GM18502 (cell line): ENCODE measurements around the gene PABPC1L2A.
"Not testable (repeated sequence)": the region's sequence is repeated elsewhere in the genome, so short reads cannot be mapped to it uniquely, and the experiment has no call there.

ENCODE experiments used
- ATAC-seq: cut with Tn5 transposase; IDR thresholded peaks from one replicate; pipeline ENCODE4 v1.9.1; 2021; ENCODE audit warnings: mild to moderate bottlenecking; ENCODE audit not compliant: unreplicated experiment, poor library complexity

PABPC1L2A gene

DNA sequence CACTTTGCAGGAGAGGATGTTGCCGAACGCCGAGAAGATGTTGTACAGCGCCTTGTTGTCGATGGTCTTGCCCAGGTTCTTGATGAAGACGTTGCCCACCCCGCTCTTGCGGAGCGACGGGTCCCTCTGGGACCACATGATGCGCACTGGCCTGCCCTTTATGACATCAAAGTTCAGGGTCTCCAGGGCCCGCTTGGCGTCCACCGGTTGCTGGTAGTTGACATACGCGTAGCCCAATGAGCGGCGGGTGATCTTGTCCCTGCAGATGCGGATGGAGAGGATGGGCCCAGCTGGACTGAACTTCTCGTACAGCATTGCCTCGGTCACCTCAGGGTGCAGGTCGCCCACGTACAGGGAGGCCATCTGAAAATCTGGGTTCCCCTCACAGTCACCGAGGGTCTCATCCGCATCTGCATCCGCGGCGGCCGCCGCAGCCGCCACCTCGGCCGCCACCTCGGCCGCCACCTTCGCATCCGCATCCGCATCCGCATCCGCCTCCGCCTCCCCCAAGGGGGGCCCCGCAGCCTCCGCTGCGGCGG lies at the start of gene PABPC1L2A:
PABPC1L2A (minus strand) TSS at position 489 of the 539 bp plus-strand sequence; CDS start at position 363, 126 bp downstream.
- ATAC-seq: not testable (repeated sequence)

DNA sequence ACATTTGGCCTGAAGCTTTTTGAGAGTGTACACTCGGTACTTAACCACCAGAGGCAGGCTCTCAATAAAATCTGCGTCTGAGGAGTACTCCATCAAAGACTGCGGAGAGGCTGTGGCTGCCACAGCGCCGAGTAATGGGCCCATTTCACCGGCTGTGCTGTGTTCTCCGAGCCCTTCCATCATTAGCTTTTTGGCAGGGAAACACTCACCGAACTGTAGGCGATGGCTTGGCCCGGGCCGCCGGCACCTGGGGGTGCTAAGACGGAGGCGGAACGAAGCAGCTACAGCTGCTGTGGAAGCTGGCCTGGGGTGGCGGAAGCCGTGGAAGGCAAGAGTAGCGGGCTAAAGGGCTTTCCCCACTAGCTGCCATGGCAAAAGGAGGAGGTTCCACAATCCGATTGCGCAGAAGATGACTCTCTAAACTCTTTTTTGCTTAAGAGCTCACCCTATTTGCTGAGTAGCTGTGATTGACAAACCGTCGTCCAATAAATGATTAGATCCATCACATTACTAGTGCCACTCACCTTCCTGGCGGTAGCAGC lies 48.5 kb upstream of the PABPC1L2A start:
- no peak for ATAC-seq

DNA sequence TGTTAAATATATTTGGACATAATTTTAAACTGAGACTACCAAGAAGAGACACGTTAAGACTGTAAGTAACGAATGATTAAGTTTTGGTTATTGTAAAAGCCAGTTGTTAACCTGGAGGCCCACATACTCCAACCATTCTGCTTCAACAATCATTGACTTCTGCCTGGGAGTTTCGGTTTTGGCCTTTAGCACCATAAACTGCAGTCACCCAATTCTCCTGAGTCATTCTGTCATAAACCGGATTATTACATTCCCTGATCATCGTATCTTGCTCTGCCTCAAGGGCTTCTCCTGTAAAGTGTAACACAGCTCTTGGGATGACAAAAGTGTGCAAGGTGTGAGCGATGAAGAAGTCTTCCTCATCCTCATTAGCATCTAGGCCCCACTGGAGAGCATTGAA lies 46.9 kb upstream of the PABPC1L2A start:
- no peak for ATAC-seq

DNA sequence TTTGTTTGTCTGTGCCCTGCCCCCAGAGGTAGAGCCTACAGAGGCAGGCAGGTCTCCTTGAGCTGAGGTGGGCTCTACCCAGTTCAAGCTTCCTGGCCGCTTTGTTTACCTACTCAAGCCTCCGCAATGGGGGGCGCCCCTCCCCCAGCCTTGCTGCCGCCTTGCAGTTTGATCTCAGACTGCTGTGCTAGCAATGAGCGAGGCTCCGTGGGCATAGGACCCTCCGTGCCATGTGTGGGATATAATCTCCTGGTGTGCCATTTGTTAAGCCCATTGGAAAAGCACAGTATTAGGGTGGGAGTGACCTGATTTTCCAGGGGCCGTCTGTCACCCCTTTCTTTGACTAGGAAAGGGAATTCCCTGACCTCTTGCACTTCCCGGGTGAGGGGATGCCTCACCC lies 20.2 kb upstream of the PABPC1L2A start:
- ATAC-seq: not testable (repeated sequence)

DNA sequence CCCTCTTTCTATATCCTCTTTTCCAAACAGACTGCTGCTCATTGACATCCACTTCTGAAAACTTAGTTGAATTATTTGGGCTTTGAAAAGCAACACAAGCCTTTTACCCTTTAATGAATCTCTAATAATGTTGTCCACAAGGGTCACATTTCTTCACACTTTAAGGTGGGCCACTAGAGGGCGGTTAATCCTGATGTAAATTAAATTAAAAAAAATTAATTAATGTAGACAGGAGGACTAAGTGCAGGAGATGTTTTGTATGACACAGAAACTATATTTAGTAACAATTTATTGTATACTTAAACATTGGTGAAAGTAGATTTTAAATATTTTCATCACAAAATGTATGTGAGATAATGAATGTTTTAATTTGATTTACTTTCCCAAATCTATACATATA lies 7.5 kb upstream of the PABPC1L2A start:
- not testable (repeated sequence) for ATAC-seq

DNA sequence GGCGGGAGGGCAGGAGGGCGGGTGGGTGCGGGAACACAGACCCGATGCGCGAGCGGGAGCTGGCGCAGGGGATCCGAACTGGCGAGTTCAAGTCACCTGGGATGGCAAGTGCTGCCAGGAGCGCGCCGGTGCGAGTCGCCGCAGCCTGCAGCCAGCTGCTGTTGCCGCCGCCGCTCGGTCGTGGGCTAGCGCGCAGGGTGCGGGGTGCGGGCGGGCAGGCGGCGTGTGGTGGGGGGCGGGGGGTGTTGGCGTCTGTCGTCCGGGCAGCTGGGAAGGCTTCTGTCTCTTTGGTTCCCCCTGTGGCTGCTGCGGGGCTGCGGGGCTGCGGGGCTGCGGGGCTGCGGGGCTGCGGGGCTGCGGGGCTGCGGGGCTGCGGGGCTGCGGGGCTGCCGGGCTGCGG lies 572 bp upstream of the PABPC1L2A start:
- ATAC-seq: not testable (repeated sequence)

DNA sequence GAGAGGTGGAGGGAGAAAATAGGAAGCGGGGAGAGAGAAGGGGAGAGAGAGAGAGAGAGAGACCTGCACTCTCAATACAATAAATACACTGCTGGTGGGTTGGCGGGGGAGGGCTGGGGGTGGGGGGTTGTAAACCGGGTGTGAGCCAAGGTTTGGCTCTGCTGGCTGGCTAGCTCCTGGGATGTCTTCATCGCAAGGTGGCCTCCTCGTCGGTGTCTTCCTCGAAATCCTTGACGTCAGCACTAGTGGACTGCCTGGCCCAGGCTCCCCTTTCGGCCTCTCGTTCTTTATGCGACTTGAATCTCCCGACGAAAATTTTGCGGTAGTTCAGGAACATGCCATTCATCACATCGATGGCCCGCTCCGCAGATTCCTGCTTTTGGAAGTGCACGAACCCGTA lies 715 bp downstream of the PABPC1L2A start:
- ATAC-seq: not testable (repeated sequence)

DNA sequence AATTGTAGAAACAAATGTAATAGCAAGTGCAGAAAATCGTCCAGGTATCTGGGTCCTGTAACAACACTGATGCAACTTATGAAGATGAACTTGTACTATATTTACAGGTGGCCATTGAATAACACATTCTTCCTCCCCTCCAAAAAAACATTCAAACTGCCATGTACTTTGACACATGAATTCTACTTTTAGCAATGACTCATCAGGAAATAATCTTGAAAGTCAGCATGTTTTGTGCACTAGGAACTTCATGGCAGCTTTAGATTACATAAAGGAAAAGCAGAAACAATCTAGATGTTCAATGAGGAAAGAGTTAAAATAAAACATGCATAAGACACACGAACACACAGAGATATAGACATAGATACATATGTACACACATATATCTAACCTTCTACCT lies 2.5 kb downstream of the PABPC1L2A start:
- ATAC-seq: no peak

DNA sequence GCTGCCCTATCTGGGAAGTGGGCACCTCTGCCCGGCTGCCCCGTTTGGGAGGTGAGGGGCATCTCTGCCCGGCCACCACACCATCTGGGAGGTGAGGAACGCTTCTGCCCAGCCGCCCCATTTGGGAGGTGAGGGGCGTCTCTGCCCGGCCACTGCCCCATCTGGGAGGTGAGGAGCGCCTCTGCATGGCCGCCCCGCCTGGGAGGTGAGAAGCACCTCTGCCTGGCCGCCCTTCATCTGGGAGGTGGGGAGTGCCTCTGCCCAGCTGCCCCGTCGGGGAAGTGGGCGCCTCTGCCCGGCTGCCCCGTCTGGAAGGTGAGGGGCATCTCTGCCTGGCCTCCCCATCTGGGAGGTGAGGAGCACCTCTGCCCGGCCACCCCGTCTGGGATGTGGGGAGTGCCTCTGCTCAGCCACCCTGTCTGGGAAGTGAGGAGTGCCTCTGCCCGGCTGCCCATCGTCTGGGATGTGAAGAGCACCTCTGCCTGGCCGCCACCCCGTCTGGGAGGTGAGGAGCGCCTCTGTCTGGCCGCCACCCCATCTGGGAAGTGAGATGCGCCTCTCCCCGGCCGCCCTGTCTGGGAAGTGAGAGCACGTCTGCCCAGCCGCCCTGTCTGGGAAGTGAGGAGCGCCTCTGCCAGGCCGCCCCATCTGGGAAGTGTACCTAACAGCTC lies 9.8 kb downstream of the PABPC1L2A start:
- no peak for ATAC-seq

DNA sequence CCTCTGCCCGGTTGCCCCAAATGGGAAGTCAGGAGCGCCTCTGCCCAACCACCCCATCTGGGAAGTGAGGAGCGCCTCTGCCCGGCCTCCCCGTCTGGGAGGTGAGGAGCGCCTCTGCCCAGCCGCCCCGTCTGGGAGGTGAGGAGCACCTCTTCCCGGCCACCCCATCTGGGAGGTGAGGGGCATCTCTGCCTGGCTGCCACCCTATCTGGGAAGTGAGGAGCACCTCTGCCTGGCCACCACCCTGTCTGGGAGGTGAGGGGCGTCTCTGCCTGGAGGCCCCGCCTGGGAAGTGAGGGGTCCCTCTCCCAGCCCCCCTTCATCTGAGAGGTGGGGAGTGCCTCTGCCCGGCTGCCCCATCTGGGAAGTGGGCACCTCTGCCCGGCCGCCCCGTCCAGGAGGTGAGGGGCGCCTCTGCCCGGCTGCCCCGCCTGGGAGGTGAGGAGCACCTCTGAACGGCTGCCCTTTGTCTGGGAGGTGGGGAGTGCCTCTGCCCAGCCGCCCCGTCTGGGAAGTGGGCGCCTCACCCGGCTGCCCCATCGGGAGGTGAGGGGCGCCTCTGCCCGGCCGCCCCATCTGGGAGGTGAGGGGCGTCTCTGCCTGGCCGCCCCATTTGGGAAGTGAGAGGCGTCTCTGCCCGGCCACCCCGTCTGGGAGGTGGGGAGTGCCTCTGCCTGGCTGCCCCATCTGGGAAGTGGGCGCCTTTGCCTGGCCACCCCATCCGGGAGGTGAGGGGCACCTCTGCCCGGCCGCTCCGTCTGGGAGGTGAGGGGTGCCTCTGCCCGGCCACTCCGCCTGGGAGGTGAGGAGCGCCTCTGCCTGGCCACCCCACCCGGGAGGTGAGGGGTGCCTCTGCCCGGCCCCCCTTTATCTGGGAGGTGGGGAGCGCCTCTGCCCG lies 10.6 kb downstream of the PABPC1L2A start:
- ATAC-seq: no peak

DNA sequence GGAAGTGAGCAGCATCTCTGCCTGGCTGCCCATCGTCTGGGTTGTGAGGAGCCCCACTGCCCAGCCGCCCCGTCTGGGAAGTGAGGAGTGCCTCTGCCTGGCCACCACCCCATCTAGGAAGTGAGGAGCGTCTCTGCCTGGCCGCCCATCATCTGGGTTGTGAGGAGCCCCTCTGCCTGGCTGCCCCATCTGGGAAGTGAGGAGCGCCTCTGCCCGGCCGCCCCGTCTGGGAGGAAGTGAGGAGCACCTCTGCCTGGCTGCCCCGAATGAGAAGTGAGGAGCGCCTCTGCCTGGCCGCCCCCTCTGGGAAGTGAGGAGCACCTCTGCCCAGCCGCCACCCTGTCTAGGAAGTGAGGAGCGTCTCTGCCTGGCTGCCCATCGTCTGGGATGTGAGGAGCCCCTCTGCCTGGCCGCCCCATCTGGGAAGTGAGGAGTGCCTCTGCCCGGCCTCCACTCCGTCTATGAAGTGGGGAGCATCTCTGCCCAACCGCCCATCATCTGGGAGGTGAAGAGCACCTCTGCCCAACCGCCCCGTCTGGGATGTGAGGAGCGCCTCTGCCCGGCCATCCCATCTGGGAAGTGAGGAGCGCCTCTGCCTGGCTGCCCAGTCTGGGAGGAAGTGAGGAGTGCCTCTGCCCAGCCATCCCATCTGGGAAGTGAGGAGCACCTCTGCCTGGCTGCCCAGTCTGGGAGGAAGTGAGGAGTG lies 11.4 kb downstream of the PABPC1L2A start:
- not testable (repeated sequence) for ATAC-seq

DNA sequence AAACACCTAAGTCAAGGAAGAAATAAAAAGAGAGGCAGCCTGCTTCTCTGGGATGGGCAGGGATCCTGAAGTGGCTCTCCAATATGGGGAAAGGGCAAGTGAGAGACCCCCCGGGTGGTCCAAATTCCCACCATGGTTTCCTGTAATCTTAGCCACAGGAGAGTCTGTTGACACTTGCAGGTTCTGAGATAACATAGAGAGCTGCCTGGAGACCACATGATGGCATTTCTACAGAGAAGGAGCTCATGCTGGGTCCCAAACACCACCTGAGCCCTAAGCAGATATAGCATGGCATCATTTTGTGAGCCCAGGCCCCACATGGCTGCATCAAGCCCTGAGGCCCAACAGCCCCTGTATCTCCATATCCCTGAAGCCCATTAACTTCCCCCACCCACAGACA lies 50.4 kb downstream of the PABPC1L2A start:
- ATAC-seq: no peak
